NCI-H146 treated with DMSO at 0.1 percent for 48 hours (cell line): ENCODE results near the gene IRX4.
"Not testable (repeated sequence)": the region's sequence is repeated elsewhere in the genome, so short reads cannot be mapped to it uniquely, and the experiment has no call there.

ENCODE experiments used
- DNase-seq: peaks from one replicate; lab custom pipeline; 2025; ENCODE audit not compliant: unreplicated experiment; lab: John Stamatoyannopoulos, UW

IRX4 gene

GRCh38 chr5:1879292-1880263 is 3.1 kb downstream of the IRX4 start:
- DNase-seq = no peak

GRCh38 chr5:1878050-1878849 is 4.5 kb downstream of the IRX4 start:
- DNase-seq = no peak

- no peak for DNase-seq
Observed at GRCh38 chr5:1877103-1878049, 5.3 kb downstream of the IRX4 start.

- no peak for DNase-seq
Observed at GRCh38 chr5:1876660-1877064, 6.1 kb downstream of the IRX4 start.

- DNase-seq = no peak
Observed at GRCh38 chr5:1875843-1876659, 6.7 kb downstream of the IRX4 start.

GRCh38 chr5:1875281-1875842 is 7.4 kb downstream of the IRX4 start:
- no peak for DNase-seq

GRCh38 chr5:1874771-1875220 is 7.9 kb downstream of the IRX4 start:
- no peak for DNase-seq

- no peak for DNase-seq
Observed at GRCh38 chr5:1874348-1874747, 8.4 kb downstream of the IRX4 start.

GRCh38 chr5:1873243-1873959 is 9.3 kb downstream of the IRX4 start:
- no peak for DNase-seq

- DNase-seq = no peak
Observed at GRCh38 chr5:1871441-1871840, 11.3 kb downstream of the IRX4 start.

GRCh38 chr5:1870435-1871272 is 12.1 kb downstream of the IRX4 start:
- DNase-seq = not testable (repeated sequence)

- no peak for DNase-seq
Observed at GRCh38 chr5:1868886-1869475, 13.7 kb downstream of the IRX4 start.

- no peak for DNase-seq
Observed at GRCh38 chr5:1867815-1868143, 14.9 kb downstream of the IRX4 start.

GRCh38 chr5:1867114-1867814 is 15.5 kb downstream of the IRX4 start:
- peak; percentile 32 for DNase-seq

GRCh38 chr5:1865948-1866347 is 16.8 kb downstream of the IRX4 start:
- DNase-seq = no peak

- no peak for DNase-seq
Observed at GRCh38 chr5:1865486-1865885, 17.2 kb downstream of the IRX4 start.

GRCh38 chr5:1864896-1865440 is 17.8 kb downstream of the IRX4 start:
- DNase-seq = no peak
